Measurements from ENCODE around the gene DIP2C. TPM values are rescaled to one million over a fixed set of nuclear protein-coding genes. Genes with fewer than 3 reads are reported as not detected.
"Not testable (repeated sequence)": the region's sequence is repeated elsewhere in the genome, so short reads cannot be mapped to it uniquely, and the experiment has no call there.

Gene DIP2C
- total and polyA plus RNA-seq, 7 experiments from 2014 or later: 1.1 to 8.7 (median 4.5) TPM

DNA sequence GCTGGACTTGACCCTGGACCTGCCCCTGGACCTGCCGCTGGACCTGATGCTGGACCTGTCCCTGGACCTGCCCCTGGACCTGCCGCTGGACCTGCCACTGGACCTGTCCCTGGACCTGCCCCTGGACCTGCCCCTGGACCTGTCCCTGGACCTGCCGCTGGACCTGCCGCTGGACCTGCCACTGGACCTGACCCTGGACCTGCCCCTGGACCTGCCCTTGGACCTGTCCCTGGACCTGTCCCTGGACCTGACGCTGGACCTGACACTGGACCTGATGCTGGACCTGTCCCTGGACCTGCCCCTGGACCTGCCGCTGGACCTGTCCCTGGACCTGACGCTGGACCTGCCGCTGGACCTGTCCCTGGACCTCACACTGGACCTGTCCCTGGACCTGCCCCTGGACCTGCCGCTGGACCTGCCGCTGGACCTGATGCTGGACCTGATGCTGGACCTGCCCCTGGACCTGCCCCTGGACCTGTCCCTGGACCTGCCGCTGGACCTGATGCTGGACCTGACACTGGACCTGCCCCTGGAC lies 31.6 kb downstream of the DIP2C start:
- H3K36me3 Mint-ChIP-seq; H3K4me3 Mint-ChIP-seq; H3K36me3 ChIP-seq (ENCODE audit: control insufficient read depth in 2 of 3, insufficient read depth in 3 of 3, low read length in 3 of 3); POLR2A ChIA-PET; CTCF ChIA-PET; H3K9me3 ChIP-seq (ENCODE audit: control insufficient read depth in 2 of 3, low read length in 3 of 3); H3K27ac ChIP-seq (ENCODE audit: low read depth, low read length); H3K27ac Mint-ChIP-seq; intact Hi-C loops (cut with micrococcal nuclease); DNase-seq; H3K9me3 Mint-ChIP-seq; H3K4me1 ChIP-seq (ENCODE audit: control insufficient read depth in 2 of 2, insufficient read depth in 2 of 2, low read length in 2 of 2); H3K27me3 ChIP-seq (ENCODE audit: control insufficient read depth in 2 of 2, insufficient read depth in 2 of 2, low read length in 2 of 2); ATAC-seq; H3K4me3 ChIP-seq (ENCODE audit: low read length): not testable (repeated sequence)
- Mint-ChIP-seq H3K27me3 (peaks cover 2 to 21% (median 16%) of the 10 kb centered on the region in 5 donors), H3K4me1 (peaks cover 0 to 10% (median 2%) of the 10 kb centered on the region in 7 donors)

DNA sequence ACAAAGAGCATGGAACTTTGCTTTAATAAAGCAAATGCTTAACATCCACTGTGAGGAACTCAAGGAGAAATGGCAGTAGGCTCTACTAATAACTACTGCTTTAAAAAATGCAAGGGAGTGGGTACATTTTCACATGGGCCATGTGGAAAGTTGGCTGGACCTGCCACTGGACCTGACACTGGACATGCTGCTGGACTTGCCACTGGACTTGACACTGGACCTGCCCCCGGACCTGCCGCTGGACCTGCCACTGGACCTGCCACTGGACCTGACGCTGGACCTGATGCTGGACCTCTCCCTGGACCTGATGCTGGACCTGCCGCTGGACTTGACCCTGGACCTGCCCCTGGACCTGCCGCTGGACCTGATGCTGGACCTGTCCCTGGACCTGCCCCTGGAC lies 32.6 kb downstream of the DIP2C start:
- intact Hi-C loops (cut with micrococcal nuclease): no loop called here
- POLR2A ChIA-PET: no interaction called here
- Mint-ChIP-seq H3K9me3 (no peaks in the 10 kb centered on the region), H3K4me1 (peaks cover 0 to 9% (median 0%) of the 10 kb centered on the region in 7 donors), H3K27me3 (peaks cover 2 to 22% (median 11%) of the 10 kb centered on the region in 5 donors), H3K4me3 (no peak overlapping the region), H3K36me3 (no peaks in the 10 kb centered on the region), H3K27ac (peak overlapping the region in 1 of 9 donors; percentile 11)
- no peaks in the 10 kb centered on the region for H3K4me1 ChIP-seq (ENCODE audit: control insufficient read depth in 2 of 2, insufficient read depth in 2 of 2, low read length in 2 of 2)
- ATAC-seq: no peak
- no peaks in the 10 kb centered on the region for H3K9me3 ChIP-seq (ENCODE audit: control insufficient read depth in 2 of 3, low read length in 3 of 3)
- no peak for DNase-seq
- CTCF ChIA-PET: no interaction called here
- H3K36me3 ChIP-seq (ENCODE audit: control insufficient read depth in 2 of 3, insufficient read depth in 3 of 3, low read length in 3 of 3): no peaks in the 10 kb centered on the region
- H3K27me3 ChIP-seq (ENCODE audit: control insufficient read depth in 2 of 2, insufficient read depth in 2 of 2, low read length in 2 of 2): no peaks in the 10 kb centered on the region
- no peak overlapping the region for H3K27ac ChIP-seq (ENCODE audit: low read depth, low read length)
- H3K4me3 ChIP-seq (ENCODE audit: low read length): no peak overlapping the region

DNA sequence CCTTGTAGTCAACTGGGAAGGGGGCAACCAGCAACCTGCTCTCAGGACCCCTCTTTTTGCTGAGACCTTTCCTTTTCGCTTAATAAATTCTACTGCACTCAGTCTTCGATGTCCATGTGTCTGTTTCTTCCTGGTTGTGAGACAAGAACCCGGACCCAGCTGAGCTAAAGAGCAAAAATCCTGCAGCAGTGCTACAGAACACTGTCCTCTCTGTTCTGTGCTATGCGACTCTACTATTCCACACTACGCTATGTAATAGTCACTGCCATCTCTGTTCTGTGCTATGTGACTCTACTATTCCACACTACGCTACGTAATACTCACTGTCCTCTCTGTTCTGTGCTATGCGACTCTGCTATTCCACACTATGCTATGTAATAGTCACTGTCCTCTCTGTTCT lies 34.3 kb downstream of the DIP2C start:
- no peak overlapping the region for H3K4me3 Mint-ChIP-seq
- Histone ChIP-seq H3K27ac (ENCODE audit: low read depth, low read length) (no peak overlapping the region), H3K9me3 (ENCODE audit: control insufficient read depth in 2 of 3, low read length in 3 of 3) (no peaks in the 10 kb centered on the region), H3K27me3 (ENCODE audit: control insufficient read depth in 2 of 2, insufficient read depth in 2 of 2, low read length in 2 of 2) (no peaks in the 10 kb centered on the region), H3K36me3 (ENCODE audit: control insufficient read depth in 2 of 3, insufficient read depth in 3 of 3, low read length in 3 of 3) (no peaks in the 10 kb centered on the region), H3K4me1 (ENCODE audit: control insufficient read depth in 2 of 2, insufficient read depth in 2 of 2, low read length in 2 of 2) (no peaks in the 10 kb centered on the region), H3K4me3 (ENCODE audit: low read length) (no peak overlapping the region)
- peaks cover 0 to 16% (median 6%) of the 10 kb centered on the region in 5 donors for H3K27me3 Mint-ChIP-seq
- H3K9me3 Mint-ChIP-seq: no peaks in the 10 kb centered on the region
- intact Hi-C loops (cut with micrococcal nuclease): no loop called here
- H3K4me1 Mint-ChIP-seq: peaks cover 0 to 9% (median 0%) of the 10 kb centered on the region in 7 donors
- ChIA-PET CTCF (no interaction called here), POLR2A (no interaction called here)
- no peak for ATAC-seq
- no peak overlapping the region for H3K27ac Mint-ChIP-seq
- no peaks in the 10 kb centered on the region for H3K36me3 Mint-ChIP-seq
- DNase-seq: no peak

DNA sequence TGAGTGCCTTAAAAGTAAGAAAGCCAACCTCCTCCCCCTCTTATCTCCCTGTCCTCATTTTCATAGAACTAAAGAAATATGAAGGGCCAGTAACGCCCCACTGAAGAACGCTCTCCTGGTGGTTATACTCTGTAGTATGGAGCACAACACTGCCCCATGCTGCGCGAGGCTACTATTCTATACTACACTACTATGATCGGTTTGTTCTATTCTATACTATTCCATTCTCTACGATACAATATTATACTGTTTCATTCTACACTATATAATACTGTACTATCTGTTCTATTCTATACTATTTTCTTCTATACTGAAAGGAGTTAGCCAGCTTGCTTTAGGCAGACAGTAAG lies 34.8 kb downstream of the DIP2C start:
- peaks cover 0 to 16% (median 6%) of the 10 kb centered on the region in 5 donors for H3K27me3 Mint-ChIP-seq
- H3K4me1 ChIP-seq (ENCODE audit: control insufficient read depth in 2 of 2, insufficient read depth in 2 of 2, low read length in 2 of 2): no peaks in the 10 kb centered on the region
- H3K9me3 ChIP-seq (ENCODE audit: control insufficient read depth in 2 of 3, low read length in 3 of 3): no peaks in the 10 kb centered on the region
- ATAC-seq: no peak
- no peaks in the 10 kb centered on the region for H3K27me3 ChIP-seq (ENCODE audit: control insufficient read depth in 2 of 2, insufficient read depth in 2 of 2, low read length in 2 of 2)
- intact Hi-C loops (cut with micrococcal nuclease): no loop called here
- no peaks in the 10 kb centered on the region for H3K36me3 ChIP-seq (ENCODE audit: control insufficient read depth in 2 of 3, insufficient read depth in 3 of 3, low read length in 3 of 3)
- POLR2A ChIA-PET: no interaction called here
- no peaks in the 10 kb centered on the region for H3K36me3 Mint-ChIP-seq
- DNase-seq: no peak
- H3K4me1 Mint-ChIP-seq: peaks cover 0 to 6% (median 0%) of the 10 kb centered on the region in 7 donors
- H3K27ac Mint-ChIP-seq: no peak overlapping the region
- H3K4me3 ChIP-seq (ENCODE audit: low read length): no peak overlapping the region
- H3K27ac ChIP-seq (ENCODE audit: low read depth, low read length): no peak overlapping the region
- CTCF ChIA-PET: no interaction called here
- H3K9me3 Mint-ChIP-seq: no peaks in the 10 kb centered on the region
- no peak overlapping the region for H3K4me3 Mint-ChIP-seq

DNA sequence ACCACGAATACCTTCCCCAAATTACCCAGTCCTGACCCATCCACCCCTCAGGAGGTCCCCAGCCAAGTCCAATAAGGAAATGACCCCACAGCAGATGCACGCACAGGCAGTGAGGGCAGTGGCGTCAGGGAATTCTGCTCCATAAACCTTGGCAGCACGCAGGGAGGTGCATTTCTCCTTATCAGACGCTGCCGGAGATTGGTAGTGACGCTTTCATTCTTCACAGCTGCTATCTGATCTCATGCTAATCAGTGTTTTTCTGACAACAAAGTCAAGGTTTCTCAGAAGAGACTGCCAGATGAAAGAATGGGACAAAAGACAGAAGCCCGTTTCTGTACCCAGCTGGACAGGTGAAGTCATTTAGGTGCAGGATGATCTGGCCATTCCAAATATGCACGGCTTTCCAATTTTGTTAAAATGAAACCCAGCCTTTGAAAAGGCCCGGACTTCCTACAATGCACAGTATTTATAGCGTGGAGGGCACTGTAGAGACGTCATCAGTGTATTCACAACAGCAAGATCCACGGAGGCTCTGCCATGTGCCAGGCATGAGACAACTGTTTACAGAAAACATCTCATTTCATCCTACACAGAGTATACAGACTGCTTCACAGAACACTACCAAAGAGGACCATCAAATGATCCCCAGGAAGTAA lies 35.3 kb downstream of the DIP2C start:
- Histone ChIP-seq H3K27ac (ENCODE audit: low read depth, low read length) (no peak overlapping the region), H3K9me3 (ENCODE audit: control insufficient read depth in 2 of 3, low read length in 3 of 3) (no peaks in the 10 kb centered on the region), H3K4me1 (ENCODE audit: control insufficient read depth in 2 of 2, insufficient read depth in 2 of 2, low read length in 2 of 2) (no peaks in the 10 kb centered on the region), H3K27me3 (ENCODE audit: control insufficient read depth in 2 of 2, insufficient read depth in 2 of 2, low read length in 2 of 2) (no peaks in the 10 kb centered on the region), H3K36me3 (ENCODE audit: control insufficient read depth in 2 of 3, insufficient read depth in 3 of 3, low read length in 3 of 3) (no peaks in the 10 kb centered on the region), H3K4me3 (ENCODE audit: low read length) (no peak overlapping the region)
- Mint-ChIP-seq H3K9me3 (no peaks in the 10 kb centered on the region), H3K27me3 (peaks cover 0 to 12% (median 6%) of the 10 kb centered on the region in 5 donors), H3K4me1 (peaks cover 0 to 1% (median 0%) of the 10 kb centered on the region in 7 donors), H3K36me3 (no peaks in the 10 kb centered on the region), H3K27ac (no peak overlapping the region), H3K4me3 (no peak overlapping the region)
- no peak for ATAC-seq
- POLR2A ChIA-PET: no interaction called here
- CTCF ChIA-PET: no interaction called here
- no peak for DNase-seq
- intact Hi-C loops (cut with micrococcal nuclease): no loop called here

DNA sequence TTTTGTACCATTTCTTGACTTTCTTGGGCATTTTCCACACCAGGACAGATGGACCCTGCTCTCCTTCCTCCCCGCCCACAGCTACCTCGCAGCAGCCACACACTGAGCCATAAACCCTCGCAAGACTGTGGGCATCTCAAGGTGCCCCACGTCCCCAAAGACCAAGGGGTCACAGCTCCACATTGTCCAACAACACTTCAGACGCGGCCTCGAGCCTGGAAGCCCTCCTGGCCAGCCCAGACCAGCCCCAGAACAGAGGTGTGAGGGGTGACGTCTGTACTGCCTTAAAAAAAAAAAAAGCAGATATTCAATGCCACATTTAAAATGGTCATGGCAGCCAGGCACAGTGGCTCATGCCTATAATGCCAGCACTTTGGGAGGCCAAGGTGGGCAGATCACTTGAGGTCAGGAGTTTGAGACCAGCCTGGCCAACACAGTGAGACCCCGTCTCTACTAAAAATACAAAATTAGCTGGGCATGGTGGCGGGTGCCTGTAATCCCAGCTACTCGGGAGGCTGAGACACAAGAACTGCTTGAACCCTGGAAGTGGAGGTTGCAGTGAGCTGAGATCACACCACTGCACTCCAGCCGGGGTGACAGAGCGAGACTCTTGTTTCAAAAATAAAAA lies 36.5 kb downstream of the DIP2C start:
- H3K27ac Mint-ChIP-seq: not testable (repeated sequence)

DNA sequence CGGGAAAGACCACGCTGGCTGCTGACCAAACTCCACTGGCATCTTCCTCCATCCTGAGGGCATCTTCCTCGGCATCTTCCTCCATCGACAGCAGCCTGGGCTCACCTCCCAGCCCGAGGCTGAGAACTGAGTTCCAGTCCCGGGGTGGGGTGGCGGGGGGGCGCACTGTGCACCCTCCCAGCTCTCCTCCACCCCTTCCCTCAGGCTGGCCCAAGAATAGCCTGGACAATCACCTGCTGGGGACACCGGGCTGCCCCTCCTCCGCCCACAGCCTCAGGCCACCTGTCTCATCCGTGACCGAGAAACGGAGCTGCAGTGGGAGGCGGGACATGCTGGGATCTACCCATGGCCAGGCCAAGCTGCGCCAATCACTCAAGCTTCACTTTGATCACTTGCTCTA lies 37.2 kb downstream of the DIP2C start:
- ChIA-PET CTCF (no interaction called here), POLR2A (no interaction called here)
- DNase-seq (no peak), ATAC-seq (no peak)
- Histone ChIP-seq H3K27me3 (ENCODE audit: control insufficient read depth in 2 of 2, insufficient read depth in 2 of 2, low read length in 2 of 2) (no peaks in the 10 kb centered on the region), H3K27ac (ENCODE audit: low read depth, low read length) (no peak overlapping the region), H3K9me3 (ENCODE audit: control insufficient read depth in 2 of 3, low read length in 3 of 3) (no peaks in the 10 kb centered on the region), H3K4me1 (ENCODE audit: control insufficient read depth in 2 of 2, insufficient read depth in 2 of 2, low read length in 2 of 2) (no peaks in the 10 kb centered on the region), H3K36me3 (ENCODE audit: control insufficient read depth in 2 of 3, insufficient read depth in 3 of 3, low read length in 3 of 3) (no peaks in the 10 kb centered on the region), H3K4me3 (ENCODE audit: low read length) (no peak overlapping the region)
- Mint-ChIP-seq H3K27ac (no peak overlapping the region), H3K36me3 (no peaks in the 10 kb centered on the region), H3K9me3 (no peaks in the 10 kb centered on the region), H3K4me1 (no peaks in the 10 kb centered on the region), H3K4me3 (no peak overlapping the region), H3K27me3 (peaks cover 0 to 8% (median 5%) of the 10 kb centered on the region in 5 donors)
- intact Hi-C loops (cut with micrococcal nuclease): no loop called here

More for the DNA sequence above, 36.5 kb downstream of the DIP2C start:
- H3K9me3 ChIP-seq (ENCODE audit: control insufficient read depth in 2 of 3, low read length in 3 of 3); H3K9me3 Mint-ChIP-seq; CTCF ChIA-PET; ATAC-seq; POLR2A ChIA-PET; H3K4me1 ChIP-seq (ENCODE audit: control insufficient read depth in 2 of 2, insufficient read depth in 2 of 2, low read length in 2 of 2); H3K27ac ChIP-seq (ENCODE audit: low read depth, low read length); H3K4me3 Mint-ChIP-seq; intact Hi-C loops (cut with micrococcal nuclease); H3K36me3 ChIP-seq (ENCODE audit: control insufficient read depth in 2 of 3, insufficient read depth in 3 of 3, low read length in 3 of 3); H3K36me3 Mint-ChIP-seq; H3K27me3 Mint-ChIP-seq; H3K27me3 ChIP-seq (ENCODE audit: control insufficient read depth in 2 of 2, insufficient read depth in 2 of 2, low read length in 2 of 2); DNase-seq; H3K4me3 ChIP-seq (ENCODE audit: low read length); H3K4me1 Mint-ChIP-seq: not testable (repeated sequence)
